Astrocyte of the spinal cord (primary cell): ENCODE data around the gene EIF2S1.
A peak's percentile ranks its signal among the peaks of the same experiment; 100 is the strongest.
"Not testable (repeated sequence)": the region's sequence is repeated elsewhere in the genome, so short reads cannot be mapped to it uniquely, and the experiment has no call there.

ENCODE experiments used
- DNase-seq: peaks from one replicate; pipeline ENCODE4 v3.0.0; 2011; ENCODE audit warnings: low read depth, low spot score
- H3K4me3 ChIP-seq: 2 replicates; pipeline ENCODE4 v1.5.1; 2011; ENCODE audit warnings: low read depth, mild to moderate bottlenecking, low read length, moderate library complexity
- CTCF ChIP-seq: IDR thresholded peaks from 2 replicates; pipeline ENCODE4 v1.5.1; 2012; ENCODE audit warnings: low read depth, mild to moderate bottlenecking, low read length, inconsistent platforms
- in situ Hi-C: cut with HindIII; loops from 2 replicates; pipeline ENCODE4 v1.10.0; 2017; ENCODE audit warnings: low sequenced_read_pairs

Gene EIF2S1

GRCh38 chr14:67332468-67332867 is 27.7 kb upstream of the EIF2S1 start:
- DNase-seq = no peak
- TF ChIP-seq CTCF = no peak
- in situ Hi-C loops = no loop called here
- no peak overlapping the region for H3K4me3 ChIP-seq

GRCh38 chr14:67335781-67336180 is 24.3 kb upstream of the EIF2S1 start:
- in situ Hi-C loops = no loop called here
- peak; percentile 34 for DNase-seq
- peak; percentile 50 for TF ChIP-seq CTCF
- no peak overlapping the region for H3K4me3 ChIP-seq

GRCh38 chr14:67341231-67341630 is 18.9 kb upstream of the EIF2S1 start:
- in situ Hi-C loops, DNase-seq: not testable (repeated sequence)

GRCh38 chr14:67343601-67344230 is 16.4 kb upstream of the EIF2S1 start:
- no peak for DNase-seq
- H3K4me3 ChIP-seq = no peak overlapping the region
- no peak for TF ChIP-seq CTCF
- in situ Hi-C loops = no loop called here

More at GRCh38 chr14:67341231-67341630, 18.9 kb upstream of the EIF2S1 start:
- not testable (repeated sequence) for H3K4me3 ChIP-seq

GRCh38 chr14:67345583-67345982 is 14.5 kb upstream of the EIF2S1 start:
- H3K4me3 ChIP-seq = no peak overlapping the region
- no peak for TF ChIP-seq CTCF
- DNase-seq = no peak
- in situ Hi-C loops = no loop called here

GRCh38 chr14:67352055-67352454 is 8.1 kb upstream of the EIF2S1 start:
- H3K4me3 ChIP-seq = no peak overlapping the region
- no peak for DNase-seq
- in situ Hi-C loops = no loop called here
- TF ChIP-seq CTCF = no peak

- peak overlapping the region; percentile 92 for H3K4me3 ChIP-seq
- TF ChIP-seq CTCF = no peak
- in situ Hi-C loops = no loop called here
- DNase-seq = no peak
Measured at GRCh38 chr14:67357186-67357968, 2.8 kb upstream of the EIF2S1 start.
